NCI-H146 treated with DMSO at 0.1 percent for 48 hours (cell line): Measurements from ENCODE around the gene ACADVL.

ENCODE experiments used
- DNase-seq: peaks from one replicate; lab custom pipeline; 2025; ENCODE audit not compliant: unreplicated experiment; lab: John Stamatoyannopoulos, UW

The ACADVL gene

DNA sequence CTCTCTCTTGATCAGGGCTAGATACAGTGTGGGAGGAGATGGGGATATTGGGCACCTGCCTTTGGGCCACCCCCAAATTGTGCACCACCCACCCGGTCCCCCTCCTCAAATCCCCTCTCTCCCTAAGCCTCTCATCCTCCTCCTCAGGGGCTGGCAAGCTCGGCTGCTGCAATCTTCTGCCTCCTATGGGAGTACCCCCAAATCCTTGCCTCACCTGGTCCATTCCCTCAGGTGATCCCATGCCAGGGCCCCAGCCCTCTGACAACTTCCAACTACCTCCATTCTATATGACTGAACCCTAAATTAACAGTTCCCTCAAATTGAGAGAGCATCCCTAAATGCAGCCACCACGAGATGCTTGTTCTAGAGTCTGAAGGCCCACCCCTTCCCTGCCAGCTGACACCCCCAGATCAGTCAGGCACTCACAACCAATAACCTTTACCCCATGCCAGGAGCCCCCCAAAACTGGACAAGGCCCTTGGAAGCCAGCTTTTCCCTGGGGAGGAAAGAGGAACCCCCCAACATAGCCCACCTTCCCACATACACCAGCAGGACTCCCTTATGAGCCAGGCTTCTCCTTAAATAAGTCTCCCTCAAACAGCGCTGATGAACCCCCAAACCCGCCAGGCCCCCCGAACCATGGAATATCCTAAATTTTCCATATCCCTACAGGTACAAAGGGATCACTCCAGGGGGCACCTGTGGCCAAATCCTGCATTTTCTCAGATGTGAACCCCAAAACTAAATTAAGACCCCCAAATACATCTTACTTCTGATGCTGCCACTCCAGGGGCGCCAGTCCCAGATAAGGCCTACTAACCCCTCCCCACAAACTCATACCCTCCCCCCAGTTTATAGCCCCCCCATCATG is 3.3 kb upstream of the ACADVL start:
- no peak for DNase-seq

DNA sequence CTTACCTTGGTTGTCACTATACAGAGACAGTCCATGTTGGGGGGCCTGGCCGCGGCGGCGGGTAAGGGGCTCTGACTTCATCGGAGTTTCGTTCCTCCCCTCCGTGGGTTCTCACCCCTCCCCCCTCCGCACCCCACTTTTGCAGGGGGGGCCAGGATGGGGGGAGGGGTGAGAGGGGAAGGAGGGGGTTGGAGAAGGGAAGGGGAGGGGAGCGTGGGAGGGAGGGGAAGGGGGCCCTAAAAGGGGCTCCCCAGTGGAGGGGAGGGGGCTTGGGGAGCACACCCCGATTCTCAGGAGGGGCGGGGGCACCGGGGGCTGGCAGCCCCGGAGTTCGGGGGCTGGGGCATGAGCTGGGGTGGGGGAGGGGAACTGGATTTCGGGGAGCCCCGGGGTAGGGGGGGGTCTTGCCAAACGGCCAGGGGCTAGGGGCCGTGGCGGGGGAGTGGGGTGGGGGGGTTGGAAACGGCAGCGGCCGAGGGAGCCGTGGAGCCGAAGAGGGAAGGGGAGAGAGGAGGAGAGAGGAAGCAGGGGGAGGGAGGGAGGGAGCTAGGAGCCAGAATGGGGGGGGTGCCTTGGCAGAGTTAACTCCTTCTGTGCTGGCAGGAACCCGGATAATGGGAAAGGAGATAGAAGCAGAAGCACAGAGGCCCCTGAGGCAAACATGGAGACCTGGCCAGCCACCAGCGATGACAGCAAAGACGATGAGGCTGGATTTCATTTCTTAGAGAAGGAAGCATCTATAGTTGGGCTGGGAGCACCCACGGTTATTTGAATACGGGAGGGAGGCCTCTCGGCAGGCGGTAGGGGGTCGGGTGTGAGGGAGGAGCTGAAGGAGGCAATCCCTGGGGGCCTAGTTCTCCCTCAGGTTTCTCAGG is 2.4 kb upstream of the ACADVL start:
- DNase-seq: peak; percentile 15

DNA sequence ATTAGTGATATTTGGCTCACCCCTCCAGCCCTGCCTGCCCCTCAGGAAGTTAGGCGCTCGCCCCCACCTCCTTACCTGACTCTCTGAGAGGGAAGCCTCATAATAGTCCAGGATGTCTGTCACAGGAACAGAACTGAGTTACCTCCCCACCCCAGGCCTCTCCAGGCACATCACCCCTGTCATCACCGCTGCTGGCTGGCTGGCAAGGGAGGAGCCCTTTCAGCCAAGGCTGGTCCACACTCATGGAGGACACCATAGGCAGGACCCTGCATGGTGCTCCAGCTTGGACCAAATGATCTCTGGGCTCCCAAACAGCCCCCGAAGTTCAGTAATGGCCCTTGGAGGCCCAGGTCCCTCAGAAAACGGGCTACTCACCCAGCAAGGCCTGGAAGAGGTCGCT is 1.6 kb upstream of the ACADVL start:
- DNase-seq: no peak

DNA sequence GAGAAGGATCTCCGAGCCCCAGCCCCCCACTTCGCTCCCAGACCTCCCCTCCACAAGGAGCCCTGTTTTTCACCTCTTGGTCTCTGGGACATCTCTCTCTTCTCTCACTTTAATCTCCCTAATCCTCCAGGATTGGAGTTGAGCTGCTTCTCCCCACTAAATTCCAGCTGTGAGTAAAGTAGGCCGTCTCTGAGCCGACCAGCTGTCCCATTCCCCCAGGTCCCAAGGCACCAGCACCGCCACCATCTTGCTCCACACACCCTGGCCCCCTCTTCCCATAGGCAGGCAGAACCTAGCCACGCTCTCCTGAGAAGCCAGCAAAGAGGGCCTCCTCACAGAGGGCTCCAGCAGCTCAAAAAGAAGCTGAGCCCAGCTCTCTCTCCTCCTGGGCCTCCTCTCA is 980 bp upstream of the ACADVL start:
- DNase-seq: no peak

DNA sequence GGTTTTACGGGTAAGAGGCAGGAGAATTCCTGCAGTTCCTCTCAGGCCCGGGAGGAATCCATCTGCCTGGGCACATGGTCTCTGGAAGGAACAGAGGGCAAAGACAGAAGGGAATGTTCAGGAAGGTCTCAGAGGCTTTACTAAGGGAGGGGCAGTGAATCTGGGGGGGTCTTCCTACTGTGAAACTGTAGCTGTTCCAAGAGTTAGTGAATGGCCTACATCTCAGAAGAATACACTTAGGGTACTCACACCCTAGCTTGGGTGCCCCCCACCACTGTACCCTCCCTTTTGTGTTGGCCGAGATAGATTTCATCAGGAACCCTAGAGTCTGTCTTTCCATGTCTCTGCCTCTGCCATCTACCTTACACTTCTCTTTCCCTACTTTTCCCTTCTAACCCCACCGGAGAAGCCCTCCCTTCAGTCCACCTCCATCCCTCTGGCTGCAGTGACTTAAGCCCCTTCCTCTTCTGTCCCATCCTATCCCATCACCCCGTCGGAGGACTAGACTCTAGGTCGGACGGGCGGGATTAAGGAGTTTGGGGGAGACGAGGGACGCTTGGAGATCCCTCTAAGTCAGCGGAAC is 418 bp upstream of the ACADVL start:
- no peak for DNase-seq

DNA sequence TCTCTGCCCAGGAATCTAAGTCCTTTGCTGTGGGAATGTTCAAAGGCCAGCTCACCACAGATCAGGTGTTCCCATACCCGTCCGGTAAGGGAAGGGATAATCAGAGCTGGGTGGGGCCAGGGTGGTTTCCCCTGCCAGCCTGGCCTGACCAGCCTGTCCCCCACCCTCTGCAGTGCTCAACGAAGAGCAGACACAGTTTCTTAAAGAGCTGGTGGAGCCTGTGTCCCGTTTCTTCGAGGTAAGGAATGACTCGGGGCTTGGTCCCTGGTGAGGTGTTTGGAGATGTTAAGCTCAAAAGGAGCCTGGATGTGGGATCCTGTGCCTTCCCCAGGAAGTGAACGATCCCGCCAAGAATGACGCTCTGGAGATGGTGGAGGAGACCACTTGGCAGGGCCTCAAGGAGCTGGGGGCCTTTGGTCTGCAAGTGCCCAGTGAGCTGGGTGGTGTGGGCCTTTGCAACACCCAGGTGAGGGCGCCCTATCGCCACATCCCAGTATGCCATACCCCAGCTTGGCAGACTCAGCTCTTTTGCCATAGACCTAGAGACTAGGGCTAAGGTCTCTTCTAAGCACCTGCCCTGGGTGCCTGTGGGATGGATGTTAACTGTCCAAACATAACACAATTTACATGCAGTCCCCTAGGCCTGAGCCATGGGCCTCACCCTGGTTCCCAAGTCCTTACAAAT is 997 bp downstream of the ACADVL start:
- peak; percentile 3 for DNase-seq

DNA sequence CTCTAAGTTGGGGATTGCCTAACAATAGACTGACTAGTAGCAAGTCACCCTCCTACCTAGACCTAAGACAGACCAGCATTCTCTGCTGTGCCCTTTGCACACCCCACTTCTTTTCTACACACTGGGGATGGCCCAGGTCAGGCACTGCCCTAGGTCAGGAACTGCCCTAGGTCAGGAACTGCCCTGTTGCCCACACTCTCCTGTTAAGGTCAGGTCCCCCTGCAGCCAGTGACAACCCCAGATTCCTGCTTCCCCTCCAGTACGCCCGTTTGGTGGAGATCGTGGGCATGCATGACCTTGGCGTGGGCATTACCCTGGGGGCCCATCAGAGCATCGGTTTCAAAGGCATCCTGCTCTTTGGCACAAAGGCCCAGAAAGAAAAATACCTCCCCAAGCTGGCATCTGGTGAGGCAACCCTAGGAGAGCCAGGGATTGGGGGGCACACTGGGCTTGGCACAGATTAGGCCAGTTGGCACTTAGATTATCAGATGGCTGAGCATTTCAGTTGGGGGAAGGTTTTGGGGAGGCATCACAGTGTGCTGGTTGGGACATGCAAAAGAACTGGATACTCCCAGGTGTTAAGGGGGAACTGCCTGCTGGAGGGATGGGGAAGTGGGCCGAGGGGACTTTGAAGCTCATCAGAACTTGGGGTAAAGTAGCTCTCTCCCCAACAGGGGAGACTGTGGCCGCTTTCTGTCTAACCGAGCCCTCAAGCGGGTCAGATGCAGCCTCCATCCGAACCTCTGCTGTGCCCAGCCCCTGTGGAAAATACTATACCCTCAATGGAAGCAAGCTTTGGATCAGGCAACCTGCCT is 1.7 kb downstream of the ACADVL start:
- DNase-seq: no peak

DNA sequence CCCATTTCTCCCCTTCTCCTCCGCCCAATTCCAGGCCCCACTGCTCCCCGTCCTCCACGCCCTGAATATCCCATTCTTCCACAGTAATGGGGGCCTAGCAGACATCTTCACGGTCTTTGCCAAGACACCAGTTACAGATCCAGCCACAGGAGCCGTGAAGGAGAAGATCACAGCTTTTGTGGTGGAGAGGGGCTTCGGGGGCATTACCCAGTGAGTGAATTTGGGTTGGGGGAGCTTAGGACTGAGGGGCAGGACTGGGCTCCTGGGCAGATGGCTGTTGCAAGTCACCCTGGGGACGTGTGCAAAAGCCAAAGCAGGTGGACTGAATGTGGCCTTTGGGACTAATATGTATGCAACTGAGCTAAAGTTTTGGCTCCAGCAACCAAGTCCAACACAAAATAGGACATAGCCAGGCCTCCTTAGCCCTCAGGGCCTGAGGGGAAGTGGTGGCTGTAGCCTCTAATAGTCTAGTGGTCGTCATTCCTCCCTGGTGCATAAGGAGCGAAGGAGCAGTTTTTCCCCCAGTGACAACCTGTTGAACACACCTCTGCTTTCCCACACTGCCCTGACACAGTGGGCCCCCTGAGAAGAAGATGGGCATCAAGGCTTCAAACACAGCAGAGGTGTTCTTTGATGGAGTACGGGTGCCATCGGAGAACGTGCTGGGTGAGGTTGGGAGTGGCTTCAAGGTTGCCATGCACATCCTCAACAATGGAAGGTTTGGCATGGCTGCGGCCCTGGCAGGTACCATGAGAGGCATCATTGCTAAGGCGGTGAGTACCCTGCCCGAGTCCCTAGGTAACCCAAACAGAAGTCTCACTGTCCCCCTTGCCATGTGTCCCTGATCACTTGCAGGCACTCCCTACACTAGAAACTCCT is 2.6 kb downstream of the ACADVL start:
- no peak for DNase-seq

DNA sequence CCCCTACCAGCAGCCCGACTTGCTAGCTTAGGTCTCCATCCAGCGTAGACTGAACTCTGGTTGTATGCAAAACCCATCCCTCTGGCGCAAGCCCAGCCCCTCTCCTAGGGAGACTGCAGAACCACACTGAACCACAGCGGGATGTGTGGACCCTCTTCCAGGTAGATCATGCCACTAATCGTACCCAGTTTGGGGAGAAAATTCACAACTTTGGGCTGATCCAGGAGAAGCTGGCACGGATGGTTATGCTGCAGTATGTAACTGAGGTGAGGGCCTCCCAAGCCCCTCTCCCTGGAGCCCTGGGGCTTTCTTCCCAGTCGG is 3.2 kb downstream of the ACADVL start:
- no peak for DNase-seq

DNA sequence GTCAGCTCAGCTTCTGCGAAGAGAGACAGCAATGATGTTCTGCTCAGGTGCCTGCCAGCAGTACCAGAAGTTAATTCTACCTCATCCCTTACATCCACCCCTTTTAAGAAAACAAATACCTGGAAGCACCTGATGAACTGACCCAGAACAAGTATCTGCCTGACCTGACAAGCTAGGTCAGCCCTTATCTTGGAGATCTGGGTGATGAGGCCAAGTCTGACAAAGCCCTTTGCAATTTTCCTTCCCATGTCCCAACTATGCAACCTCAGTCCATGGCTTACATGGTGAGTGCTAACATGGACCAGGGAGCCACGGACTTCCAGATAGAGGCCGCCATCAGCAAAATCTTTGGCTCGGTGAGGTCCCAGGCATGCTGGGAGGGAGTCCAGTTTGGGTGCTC is 3.6 kb downstream of the ACADVL start:
- no peak for DNase-seq

DNA sequence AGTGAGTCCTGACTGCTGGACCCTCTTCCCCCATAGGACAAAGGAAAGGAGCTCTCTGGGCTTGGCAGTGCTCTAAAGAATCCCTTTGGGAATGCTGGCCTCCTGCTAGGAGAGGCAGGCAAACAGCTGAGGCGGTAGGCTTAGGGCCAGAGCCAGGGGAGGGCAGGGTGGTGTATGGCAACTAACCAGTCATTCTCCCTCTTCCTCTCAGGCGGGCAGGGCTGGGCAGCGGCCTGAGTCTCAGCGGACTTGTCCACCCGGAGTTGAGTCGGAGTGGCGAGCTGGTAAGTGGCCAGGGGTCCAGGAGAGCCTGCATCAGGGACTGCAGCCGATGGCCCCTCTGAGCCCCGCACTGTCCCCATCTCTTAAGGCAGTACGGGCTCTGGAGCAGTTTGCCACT is 4.4 kb downstream of the ACADVL start:
- DNase-seq: no peak

DNA sequence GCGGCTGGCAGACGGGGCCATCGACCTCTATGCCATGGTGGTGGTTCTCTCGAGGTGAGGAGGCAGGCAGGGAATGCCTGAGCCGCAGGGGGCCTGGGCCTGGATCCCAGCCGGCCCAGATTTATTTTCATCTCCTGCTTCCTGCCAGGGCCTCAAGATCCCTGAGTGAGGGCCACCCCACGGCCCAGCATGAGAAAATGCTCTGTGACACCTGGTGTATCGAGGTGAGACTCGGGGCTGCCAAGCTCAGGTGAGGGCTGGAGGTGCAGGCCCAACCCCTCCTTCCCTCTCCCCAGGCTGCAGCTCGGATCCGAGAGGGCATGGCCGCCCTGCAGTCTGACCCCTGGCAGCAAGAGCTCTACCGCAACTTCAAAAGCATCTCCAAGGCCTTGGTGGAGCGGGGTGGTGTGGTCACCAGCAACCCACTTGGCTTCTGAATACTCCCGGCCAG is 4.9 kb downstream of the ACADVL start:
- DNase-seq: no peak

DNA sequence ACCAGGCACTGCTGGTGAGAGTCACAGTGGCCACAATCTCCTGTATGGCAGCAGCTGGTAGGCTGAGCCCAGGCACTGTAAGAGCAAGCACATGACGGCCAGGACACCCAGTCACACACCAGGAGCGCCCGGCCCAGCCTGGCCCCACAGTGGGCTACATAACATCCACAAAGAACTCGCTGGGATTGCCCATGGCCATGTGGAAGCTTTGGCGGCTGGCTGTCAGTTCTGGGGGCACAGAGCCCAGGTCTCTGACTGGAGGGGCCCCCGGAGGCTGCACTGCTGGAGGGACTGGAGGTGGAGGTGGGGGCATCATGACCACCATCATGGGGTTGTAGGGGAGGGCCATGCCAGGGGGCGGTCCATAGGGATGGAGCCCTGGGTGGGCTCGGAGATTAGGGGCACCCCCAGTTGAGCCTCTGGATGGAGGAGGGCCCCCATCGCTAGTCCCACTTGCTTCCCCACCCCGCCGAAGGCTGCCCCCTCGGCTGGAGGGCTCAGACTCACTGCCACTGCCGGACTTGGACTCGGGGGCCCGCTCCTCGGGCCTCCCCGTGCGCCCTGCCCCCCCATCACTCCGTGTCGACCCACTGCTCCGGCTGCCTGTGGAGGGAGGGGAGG is 6.1 kb downstream of the ACADVL start:
- DNase-seq: no peak

DNA sequence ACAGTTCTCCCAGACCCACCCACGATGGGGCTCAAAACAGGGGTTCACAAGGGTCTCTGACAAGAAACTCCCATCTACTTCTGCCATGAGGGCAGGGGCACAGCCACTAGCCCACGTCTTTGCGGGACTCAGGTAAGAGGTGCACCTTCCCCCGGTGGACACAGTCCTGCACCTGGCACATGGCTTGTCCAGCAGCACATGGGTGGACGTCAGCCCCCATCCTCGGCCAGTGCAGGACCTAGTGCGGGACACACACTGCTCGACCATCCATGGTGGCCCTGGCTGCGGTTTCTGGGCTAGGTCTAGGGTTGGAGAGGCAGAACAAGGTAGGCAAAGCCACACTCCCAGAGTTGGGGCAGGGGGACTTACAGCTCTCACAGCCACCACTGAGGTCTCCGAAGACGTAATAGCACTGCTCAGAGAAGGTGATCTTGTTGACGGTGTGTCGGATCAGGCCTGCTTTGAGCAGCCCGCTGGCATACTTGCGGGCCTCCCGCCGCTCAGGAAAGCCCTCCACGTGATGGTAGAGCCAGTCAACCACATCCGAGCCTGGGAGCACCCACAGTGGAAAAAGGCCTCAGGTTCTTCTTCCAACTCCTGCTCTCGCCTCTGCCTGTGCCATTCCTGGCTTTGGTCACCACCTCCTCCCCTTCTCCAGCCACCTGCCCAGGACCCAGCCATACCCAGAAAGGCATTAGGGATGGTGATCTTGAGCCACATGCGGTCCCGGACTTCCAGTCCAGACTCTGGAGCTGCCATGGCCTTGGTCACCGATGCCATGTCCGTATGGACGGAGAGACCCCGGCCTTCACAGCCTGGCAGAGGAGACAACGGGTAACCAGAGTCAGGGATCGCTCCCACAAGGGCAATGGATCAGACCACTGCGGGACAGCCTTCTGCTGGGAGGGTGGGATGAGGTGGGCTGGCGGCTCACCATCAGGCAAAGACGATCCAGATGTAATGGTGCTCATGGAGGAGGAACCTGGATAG is 7.3 kb downstream of the ACADVL start:
- DNase-seq: no peak

DNA sequence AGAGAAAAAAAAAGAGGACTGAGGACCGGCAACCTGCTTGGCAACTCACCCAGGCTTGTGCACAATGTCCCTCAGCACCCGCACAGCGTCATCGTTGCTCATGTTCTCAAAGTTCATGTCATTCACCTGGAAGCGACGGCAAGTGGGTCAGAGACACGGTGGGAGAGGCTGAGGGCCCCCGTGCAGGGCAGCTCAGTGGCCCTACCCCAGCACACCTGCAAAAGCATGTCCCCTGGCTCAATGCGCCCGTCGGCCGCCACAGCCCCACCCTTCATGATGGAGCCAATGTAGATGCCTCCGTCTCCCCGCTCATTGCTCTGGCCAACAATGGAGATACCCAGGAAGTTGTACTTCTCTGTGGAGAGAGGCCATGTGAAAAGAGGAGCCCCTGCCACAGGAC is 9.2 kb downstream of the ACADVL start:
- DNase-seq: no peak

DNA sequence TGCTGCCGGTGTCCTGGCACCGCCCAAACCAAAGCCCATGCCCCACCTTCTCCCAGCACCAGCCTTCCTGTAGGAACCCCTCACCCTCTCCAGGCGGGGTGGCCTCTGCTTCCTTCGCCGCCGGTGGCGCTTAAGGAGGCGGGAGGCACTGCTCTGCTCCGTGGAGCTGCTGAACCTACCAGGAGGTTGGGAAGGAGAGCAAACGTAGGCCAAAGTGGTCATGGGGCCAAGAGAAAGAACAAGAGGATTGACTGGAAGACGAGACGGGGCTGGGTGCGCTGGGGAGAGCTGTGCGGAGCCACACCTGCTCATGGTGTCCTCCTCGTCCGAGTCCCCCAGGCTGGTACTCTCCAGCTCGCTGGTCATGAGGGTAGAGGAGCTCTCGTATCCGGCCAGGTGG is 9.8 kb downstream of the ACADVL start:
- DNase-seq: no peak

DNA sequence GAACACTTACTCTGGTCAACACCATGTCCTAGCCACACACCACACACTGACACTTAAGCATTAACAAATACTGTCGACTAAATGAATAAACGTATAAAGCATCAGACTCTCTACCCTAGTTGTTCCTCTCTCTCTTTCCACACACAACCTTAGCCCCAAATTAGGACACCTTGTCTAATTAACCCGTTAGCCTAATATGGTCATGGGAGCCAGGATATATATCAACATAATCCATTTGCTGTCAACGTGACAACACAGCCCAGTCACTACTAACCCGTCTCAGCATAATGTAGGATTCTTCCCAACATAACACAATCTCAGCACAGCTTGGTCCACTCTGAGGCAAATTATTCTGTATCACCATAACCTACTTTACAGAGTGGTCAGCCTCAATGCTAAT is 12.4 kb downstream of the ACADVL start:
- no peak for DNase-seq

DNA sequence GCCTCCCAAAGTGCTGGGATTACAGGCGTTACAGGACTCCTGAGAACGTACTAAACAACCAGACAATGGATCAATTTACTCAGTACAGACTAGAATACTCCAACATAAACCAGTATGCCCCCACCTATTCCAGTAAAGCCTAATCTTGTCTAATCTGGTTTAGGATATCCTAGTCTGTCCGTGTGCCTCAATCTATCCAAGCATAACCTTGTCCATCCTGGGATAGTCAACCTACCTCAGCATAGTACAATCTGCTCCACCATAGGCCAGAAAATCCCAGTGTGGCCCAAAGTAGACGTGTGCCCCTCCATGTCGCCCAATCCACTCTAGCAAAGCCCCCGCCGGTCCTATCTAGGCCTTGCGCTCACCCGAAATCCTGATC is 14.0 kb downstream of the ACADVL start:
- DNase-seq: no peak
